T47D (cell line): ENCODE results near the gene ZNF205.

Experiments used
- DNase-seq, 2 experiments: peaks; one replicate each; pipeline versions ENCODE4 v3.0.0 to v3.0.0-alpha.2; 2011 to 2012; ENCODE audit warnings: low read depth in 1 of 2, low spot score in 1 of 2
- JUND ChIP-seq: IDR thresholded peaks from 2 replicates; pipeline ENCODE4 v1.6.1; 2012; ENCODE audit warnings: low read depth
- in situ Hi-C: cut with HindIII; loops from 2 replicates; pipeline ENCODE4 v1.10.0; 2016; ENCODE audit warnings: low sequenced_read_pairs, low pct_unique_long_range_greater_than_20kb

ZNF205 gene

DNA sequence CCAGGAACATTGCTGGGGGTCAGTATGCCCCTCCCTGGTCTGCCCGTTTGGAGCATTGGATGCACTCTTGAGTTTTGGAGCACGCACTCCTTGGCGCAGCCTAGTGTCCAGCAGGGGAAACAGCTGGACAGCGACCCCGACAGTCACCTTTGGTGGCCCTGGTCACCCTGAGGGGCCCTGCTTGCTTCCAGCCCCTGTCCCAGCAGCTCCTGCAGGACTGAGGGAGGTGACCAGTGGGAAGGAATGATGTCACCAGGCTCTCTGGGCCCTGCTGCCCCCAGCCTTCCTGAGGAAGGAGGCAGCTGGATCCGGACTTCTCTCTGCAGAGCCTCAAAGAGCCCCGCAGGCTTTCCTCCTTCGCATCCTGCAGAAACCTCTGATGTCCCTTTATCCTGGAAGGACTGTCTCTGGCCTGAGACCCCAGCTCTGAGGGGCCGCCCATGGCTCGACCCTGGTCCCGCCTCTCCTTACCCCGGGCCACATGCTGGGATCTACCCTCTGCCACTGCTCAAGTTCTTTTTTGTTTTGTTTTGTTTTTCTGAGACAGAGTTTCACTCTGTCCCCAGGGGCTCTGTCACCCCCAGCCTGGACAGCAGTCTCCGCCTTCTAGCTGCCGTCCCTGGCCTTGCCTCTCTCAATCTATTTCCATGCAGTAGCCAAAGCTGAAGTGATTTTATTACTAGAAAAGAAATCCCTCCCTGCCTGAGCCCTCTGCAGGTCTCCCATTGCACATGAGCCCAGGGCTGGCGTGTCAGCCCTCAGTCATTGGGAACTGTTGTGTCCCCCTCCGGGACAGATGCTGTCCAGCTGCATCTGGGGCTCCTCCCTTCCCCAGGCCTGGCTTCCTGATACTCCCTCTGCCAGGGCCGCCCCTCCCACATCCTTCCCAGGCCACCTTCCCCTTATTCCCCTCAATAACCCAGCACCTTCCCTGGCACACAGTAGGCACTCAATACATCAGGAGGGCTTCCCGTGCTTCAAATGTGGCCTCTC is 24.8 kb upstream of the ZNF205 start:
- in situ Hi-C loops = no loop called here
- no peak for TF ChIP-seq JUND
- no peak for DNase-seq

- in situ Hi-C loops = no loop called here
- no peak for DNase-seq
- no peak for TF ChIP-seq JUND
Measured at GRCh38 chr16:3088450-3088849, 23.9 kb upstream of the ZNF205 start.

DNA sequence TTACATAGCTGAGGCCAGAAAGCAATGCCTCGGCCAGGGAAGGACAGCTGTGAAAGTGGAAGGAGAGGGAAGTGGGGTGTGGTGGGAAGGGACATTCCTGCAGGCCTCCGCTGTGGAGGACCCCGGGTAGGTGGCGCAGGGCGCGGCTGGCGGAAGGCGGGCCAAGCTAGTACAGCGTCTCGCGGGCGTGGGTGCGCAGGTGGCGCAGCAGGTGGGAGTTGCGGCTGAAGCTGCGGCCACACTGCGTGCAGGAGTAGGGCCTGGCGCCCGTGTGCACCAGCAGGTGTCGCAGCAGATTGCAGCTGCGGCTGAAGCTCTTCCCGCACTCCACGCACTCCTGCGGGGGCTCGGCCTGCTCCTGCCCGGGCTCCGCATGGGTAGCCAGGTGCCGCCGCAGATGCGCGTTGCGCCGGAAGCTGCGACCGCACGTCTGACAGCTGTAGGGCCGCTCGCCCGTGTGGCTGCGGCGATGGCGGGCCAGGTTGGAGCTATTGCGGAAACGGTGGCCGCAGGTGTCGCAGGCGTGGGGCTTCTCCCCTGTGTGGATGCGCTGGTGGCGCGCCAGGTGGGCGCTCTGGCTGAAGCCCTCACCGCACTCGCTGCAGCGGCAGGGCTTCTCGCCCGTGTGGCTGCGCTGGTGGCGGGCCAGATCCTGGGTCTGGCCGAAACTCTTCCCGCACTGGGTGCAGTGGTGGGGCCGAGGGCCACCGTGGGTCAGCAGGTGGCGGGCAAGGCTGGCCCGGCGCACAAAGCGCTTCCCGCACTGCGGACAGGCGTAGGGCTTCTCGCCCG is 23.3 kb upstream of the ZNF205 start:
- DNase-seq = no peak
- in situ Hi-C loops = no loop called here
- no peak for TF ChIP-seq JUND

- TF ChIP-seq JUND = no peak
- no peak for DNase-seq
- in situ Hi-C loops = no loop called here
Measured at GRCh38 chr16:3089717-3090592, 22.4 kb upstream of the ZNF205 start.

DNA sequence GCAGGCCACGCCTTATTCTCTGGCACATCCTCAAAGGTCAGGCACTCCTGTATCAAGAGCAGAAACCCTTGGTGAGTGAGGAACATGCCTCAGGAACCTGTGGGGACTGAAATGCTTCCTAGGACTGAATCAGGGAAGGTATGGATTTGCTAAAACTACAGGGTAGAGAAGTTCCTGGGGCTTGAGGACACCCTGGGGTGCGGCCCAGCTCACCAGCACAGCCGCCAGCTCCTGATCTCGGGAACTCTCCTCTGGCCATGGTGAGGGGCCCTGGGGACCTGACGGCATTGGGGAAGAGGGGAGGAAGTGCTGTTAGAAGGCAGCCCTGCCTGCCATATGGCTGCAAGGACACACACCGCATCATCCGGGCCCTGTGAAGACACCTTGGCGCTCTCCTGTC is 20.8 kb upstream of the ZNF205 start:
- TF ChIP-seq JUND = no peak
- no peak for DNase-seq
- in situ Hi-C loops = no loop called here

DNA sequence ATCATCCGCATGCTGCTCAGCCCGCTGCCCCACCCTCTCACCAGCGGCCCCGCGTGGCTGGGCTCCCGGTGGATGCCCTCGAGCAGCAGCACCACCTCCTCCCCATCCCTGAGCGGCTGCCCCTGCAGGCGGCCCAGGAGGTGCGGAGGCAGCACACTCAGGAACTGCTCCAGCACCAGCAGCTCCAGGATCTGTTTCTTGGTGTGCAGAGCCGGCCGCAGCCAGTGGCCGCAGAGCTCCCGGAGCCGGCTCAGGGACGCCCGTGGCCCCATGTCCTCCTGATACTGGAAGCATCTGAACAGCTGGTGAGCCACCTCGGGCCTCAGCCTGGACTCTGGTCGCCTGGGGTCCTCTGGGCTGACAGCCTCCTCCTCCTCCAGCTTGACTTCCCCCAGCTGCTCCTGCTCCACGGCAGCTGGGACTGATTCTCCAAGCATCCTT is 19.9 kb upstream of the ZNF205 start:
- no peak for DNase-seq
- in situ Hi-C loops = no loop called here
- no peak for TF ChIP-seq JUND

- in situ Hi-C loops = no loop called here
- TF ChIP-seq JUND = no peak
- DNase-seq = peak in 1 of 2 experiments; percentile 73
Measured at GRCh38 chr16:3094289-3095027, 17.9 kb upstream of the ZNF205 start.

DNA sequence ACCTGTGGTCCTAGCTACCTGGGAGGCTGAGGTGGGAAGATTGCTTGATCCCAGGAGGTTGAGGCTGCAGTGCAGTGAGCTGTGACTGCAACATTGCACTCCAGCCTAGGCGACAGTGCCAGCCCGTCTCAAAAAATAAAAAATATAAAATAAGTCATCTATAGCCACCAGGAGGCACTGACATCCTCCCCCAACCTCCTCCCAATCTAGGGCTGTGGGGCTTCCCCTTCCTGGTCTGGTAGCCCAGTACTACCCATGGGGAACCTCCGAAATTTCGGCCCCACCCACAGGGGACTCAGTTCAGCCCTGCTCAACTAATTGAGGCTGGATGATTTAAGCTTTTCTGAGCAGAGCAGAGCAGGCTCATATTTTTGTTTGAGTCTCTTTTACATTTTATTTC is 16.5 kb upstream of the ZNF205 start:
- DNase-seq = no peak
- in situ Hi-C loops = no loop called here

GRCh38 chr16:3096362-3096761 is 16.0 kb upstream of the ZNF205 start:
- no peak for DNase-seq
- TF ChIP-seq JUND = no peak
- in situ Hi-C loops = no loop called here

More for the DNA sequence above, 16.5 kb upstream of the ZNF205 start:
- no peak for TF ChIP-seq JUND

GRCh38 chr16:3097266-3097665 is 15.1 kb upstream of the ZNF205 start:
- in situ Hi-C loops = no loop called here
- no peak for DNase-seq
- TF ChIP-seq JUND = no peak
